MV-4-11 (cell line): Measurements from ENCODE around the gene GRM1.

Source experiments
- DNase-seq: peaks from one replicate; lab custom pipeline; 2025; lab: John Stamatoyannopoulos, UW

GRM1 gene

GRCh38 chr6:146316175-146316495, 287.3 kb downstream of the GRM1 start:
- no peak for DNase-seq

GRCh38 chr6:146331013-146331412, 302.2 kb downstream of the GRM1 start:
- DNase-seq: no peak

- no peak for DNase-seq
These were observed 306.5 kb downstream of the GRM1 start for GRCh38 chr6:146335336-146335735.

- DNase-seq: no peak
These were observed 307.3 kb downstream of the GRM1 start for GRCh38 chr6:146336191-146336590.

- no peak for DNase-seq
These were observed 308.5 kb downstream of the GRM1 start for GRCh38 chr6:146337376-146337775.

GRCh38 chr6:146339716-146340115, 310.9 kb downstream of the GRM1 start:
- no peak for DNase-seq

- no peak for DNase-seq
These were observed 312.8 kb downstream of the GRM1 start for GRCh38 chr6:146341493-146342230.

- DNase-seq: no peak
These were observed 316.7 kb downstream of the GRM1 start for GRCh38 chr6:146345598-146345997.

GRCh38 chr6:146347090-146347489, 318.2 kb downstream of the GRM1 start:
- DNase-seq: no peak

- DNase-seq: no peak
These were observed 318.8 kb downstream of the GRM1 start for GRCh38 chr6:146347690-146348089.

GRCh38 chr6:146351018-146351417, 322.2 kb downstream of the GRM1 start:
- no peak for DNase-seq

- DNase-seq: no peak
These were observed 323.3 kb downstream of the GRM1 start for GRCh38 chr6:146352163-146352562.

GRCh38 chr6:146354451-146354850, 325.6 kb downstream of the GRM1 start:
- DNase-seq: no peak

- DNase-seq: no peak
These were observed 326.7 kb downstream of the GRM1 start for GRCh38 chr6:146355521-146356100.

GRCh38 chr6:146357578-146358430, 328.9 kb downstream of the GRM1 start:
- DNase-seq: peak; percentile 76

GRCh38 chr6:146358431-146359046, 329.7 kb downstream of the GRM1 start:
- no peak for DNase-seq

GRCh38 chr6:146359131-146359530, 330.3 kb downstream of the GRM1 start:
- no peak for DNase-seq

GRCh38 chr6:146361128-146361924, 332.5 kb downstream of the GRM1 start:
- DNase-seq: no peak

GRCh38 chr6:146363838-146364607, 335.2 kb downstream of the GRM1 start:
- no peak for DNase-seq

GRCh38 chr6:146364816-146365594, 336.1 kb downstream of the GRM1 start:
- DNase-seq: no peak
